Sigmoid colon (tissue), 7 donors: ENCODE measurements around the gene ADAM8. TPM values are rescaled to one million over a fixed set of nuclear protein-coding genes. Genes with fewer than 3 reads are reported as not detected.

Source experiments
- DNase-seq: peaks from one replicate; pipeline ENCODE4 v3.0.0-alpha.2; 2019
- H3K27ac ChIP-seq, 4 donors: fragments of 200-600 bp; sonication (generic); one replicate each; pipeline ENCODE4 v1.5.1; 2016 to 2019; ENCODE audit warnings: mild to moderate bottlenecking in 1 of 4
- H3K27me3 ChIP-seq, 3 donors: fragments of 200-600 bp; sonication (generic); one replicate each; pipeline ENCODE4 v1.5.1; 2019; ENCODE audit warnings: mild to moderate bottlenecking in 1 of 3
- H3K36me3 ChIP-seq, 4 donors: fragments of 200-600 bp; sonication (generic); one replicate each; pipeline ENCODE4 v1.5.1; 2016 to 2019
- H3K4me1 ChIP-seq, 4 donors: fragments of 200-600 bp; sonication (generic); one replicate each; pipeline ENCODE4 v1.5.1; 2017 to 2019
- H3K4me3 ChIP-seq, 4 donors: fragments of 200-600 bp; sonication (generic); one replicate each; pipeline ENCODE4 v1.5.1; 2017 to 2019; ENCODE audit warnings: mild to moderate bottlenecking in 2 of 4, moderate library complexity in 1 of 4
- H3K9me3 ChIP-seq, 4 donors: fragments of 200-600 bp in 3 of 4; sonication (generic) in 3 of 4; one replicate each; pipeline versions ENCODE4 v1.5.1 to v1.6.1; 2013 to 2019
- EP300 ChIP-seq, 4 donors: sonication (generic); formaldehyde crosslinking; IDR thresholded peaks; one replicate each; pipeline ENCODE4 v1.6.1; 2017; ENCODE audit warnings: antibody characterized with exemption in 4 of 4
- POLR2A ChIP-seq, 2 donors: fragments of 450-650 bp; IDR thresholded peaks; one replicate each; pipeline ENCODE4 v1.6.1; 2016; ENCODE audit warnings: antibody characterized with exemption in 2 of 2, mild to moderate bottlenecking in 2 of 2, moderate library complexity in 2 of 2
- POLR2AphosphoS5 ChIP-seq, 4 donors: sonication (generic); formaldehyde crosslinking; IDR thresholded peaks; one replicate each; pipeline ENCODE4 v1.6.1; 2017; ENCODE audit warnings: antibody characterized with exemption in 4 of 4
- WGBS, 2 donors: extraction: QIAGEN DNeasy Blood & Tissue Kit; methylation state at CpG; one replicate each; pipeline ENCODE4 v1.1.7; 2013; 5-methylcytosine and 5-hydroxymethylcytosine counted together
- intact Hi-C: fragments of 100-400 bp; cut with DNase I; formaldehyde crosslinking; loops from one replicate; pipeline ENCODE4 v1.15.1; 2023
- polyA plus RNA-seq, 3 donors: library from polyadenylated mRNA; stranded (reverse); fragments of 200-250 nt; gene quantifications; one replicate each; pipeline ENCODE4 v1.2.3, GENCODE V29; 2013
- total RNA-seq, 4 donors: library from RNA; depleted of rRNA; stranded (reverse); fragments of >200 nt; gene quantifications; one replicate each; pipeline ENCODE4 v1.1.0, GENCODE V29; 2016
- TF ChIP-seq, protein P1 (sequence below), 4 experiments: fragments of 450-650 bp in 3 of 4; fragments of 200-600 bp in 1 of 4; IDR thresholded peaks; one replicate each; pipeline ENCODE4 v1.5.1; 2016 to 2019; ENCODE audit warnings: antibody characterized with exemption in 4 of 4, mild to moderate bottlenecking in 3 of 4, moderate library complexity in 2 of 4
- donor health status: healthy with polysubstance abuse.
- donor health status: Bipolar disorder and iron deficiency.
- donor health status: healthy.

Gene ADAM8
- total and polyA plus RNA-seq, 7 donors = 0.36 to 8.9 (median 1.2) TPM

DNA sequence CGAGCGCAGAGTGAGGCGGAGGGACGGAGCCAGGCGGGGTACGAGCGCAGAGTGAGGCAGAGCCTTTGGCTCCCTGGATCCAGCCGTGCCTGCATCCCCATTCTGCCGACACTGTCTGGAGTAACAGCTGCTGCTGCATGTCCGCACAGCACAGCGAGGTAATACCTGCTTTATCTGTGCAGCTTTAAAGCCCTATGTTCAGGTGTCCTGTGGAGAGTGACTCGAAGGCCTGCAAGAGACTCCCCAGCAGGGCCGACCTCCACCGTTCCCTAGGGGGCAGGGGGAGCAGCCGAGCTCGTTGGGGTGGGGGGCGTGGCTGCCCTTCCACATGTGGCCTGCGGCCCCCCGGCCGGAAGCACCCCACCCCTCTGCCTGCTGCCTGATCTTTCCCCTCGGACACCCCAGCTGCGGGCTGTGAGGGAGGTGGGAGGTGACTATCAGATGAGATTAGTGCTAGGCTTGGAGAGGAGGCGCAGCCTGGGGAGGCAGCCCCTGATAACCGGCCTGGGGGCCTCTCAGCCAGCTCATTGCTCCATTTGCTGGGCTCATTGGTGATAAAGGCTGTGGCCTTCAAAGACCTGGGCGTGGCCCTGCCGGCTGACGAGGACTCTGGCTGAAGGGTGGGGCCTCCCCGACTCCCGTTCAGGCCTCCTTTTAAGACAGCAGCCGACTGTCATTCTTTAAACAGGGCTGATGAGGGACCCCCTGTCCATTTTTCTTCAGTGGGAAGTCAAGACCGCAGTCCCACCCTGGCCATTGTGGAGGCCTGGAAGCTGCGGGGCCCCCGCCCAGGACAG lies 31.0 kb downstream of the ADAM8 start:
- intact Hi-C loops = no loop called here
- no peak overlapping the region for H3K27ac ChIP-seq
- 32 to 65% methylated on average over 33 of the region's 33 CpGs for WGBS, 2 donors
- H3K27me3 ChIP-seq = peaks cover 0 to 82% (median 42%) of the 10 kb centered on the region in 3 donors
- H3K4me1 ChIP-seq = no peaks in the 10 kb centered on the region
- TF ChIP-seq EP300 (IDR thresholded peaks at IDR 0.05) (no peak), POLR2A (IDR thresholded peaks at IDR 0.05) (no peak), POLR2AphosphoS5 (IDR thresholded peaks at IDR 0.05) (no peak)
- TF ChIP-seq, protein P1, sequence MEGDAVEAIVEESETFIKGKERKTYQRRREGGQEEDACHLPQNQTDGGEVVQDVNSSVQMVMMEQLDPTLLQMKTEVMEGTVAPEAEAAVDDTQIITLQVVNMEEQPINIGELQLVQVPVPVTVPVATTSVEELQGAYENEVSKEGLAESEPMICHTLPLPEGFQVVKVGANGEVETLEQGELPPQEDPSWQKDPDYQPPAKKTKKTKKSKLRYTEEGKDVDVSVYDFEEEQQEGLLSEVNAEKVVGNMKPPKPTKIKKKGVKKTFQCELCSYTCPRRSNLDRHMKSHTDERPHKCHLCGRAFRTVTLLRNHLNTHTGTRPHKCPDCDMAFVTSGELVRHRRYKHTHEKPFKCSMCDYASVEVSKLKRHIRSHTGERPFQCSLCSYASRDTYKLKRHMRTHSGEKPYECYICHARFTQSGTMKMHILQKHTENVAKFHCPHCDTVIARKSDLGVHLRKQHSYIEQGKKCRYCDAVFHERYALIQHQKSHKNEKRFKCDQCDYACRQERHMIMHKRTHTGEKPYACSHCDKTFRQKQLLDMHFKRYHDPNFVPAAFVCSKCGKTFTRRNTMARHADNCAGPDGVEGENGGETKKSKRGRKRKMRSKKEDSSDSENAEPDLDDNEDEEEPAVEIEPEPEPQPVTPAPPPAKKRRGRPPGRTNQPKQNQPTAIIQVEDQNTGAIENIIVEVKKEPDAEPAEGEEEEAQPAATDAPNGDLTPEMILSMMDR (IDR thresholded peaks at IDR 0.05) = no peak
- no peak for DNase-seq
- H3K36me3 ChIP-seq = no peaks in the 10 kb centered on the region
- H3K4me3 ChIP-seq = no peak overlapping the region
- no peaks in the 10 kb centered on the region for H3K9me3 ChIP-seq

DNA sequence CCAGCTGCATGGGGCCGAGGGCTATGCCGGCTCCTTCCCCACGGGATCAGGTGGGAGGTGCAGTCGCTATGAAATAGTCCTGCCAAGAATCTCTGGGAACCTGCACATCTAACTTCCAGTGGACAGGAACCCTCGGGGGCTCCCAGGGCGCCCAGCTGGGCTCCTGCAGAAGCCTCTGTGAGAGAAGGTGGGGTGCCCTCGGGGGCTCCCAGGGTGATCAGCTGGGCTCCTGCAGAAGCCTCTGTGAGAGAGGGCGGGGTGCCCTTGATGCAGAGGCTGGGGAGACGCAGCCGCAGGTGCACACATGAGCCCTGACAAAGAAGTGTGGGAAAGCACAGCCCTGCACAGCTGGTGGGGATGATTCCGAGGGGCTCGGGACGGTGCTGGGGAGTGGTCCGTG lies 33.1 kb downstream of the ADAM8 start:
- H3K4me1 ChIP-seq = no peaks in the 10 kb centered on the region
- H3K36me3 ChIP-seq = no peaks in the 10 kb centered on the region
- WGBS, 2 donors = 75 to 83% methylated on average over 14 of the region's 14 CpGs
- no peaks in the 10 kb centered on the region for H3K9me3 ChIP-seq
- TF ChIP-seq, protein P1 (IDR thresholded peaks at IDR 0.05) = no peak
- TF ChIP-seq EP300 (IDR thresholded peaks at IDR 0.05) = no peak
- no peak for TF ChIP-seq POLR2A (IDR thresholded peaks at IDR 0.05)
- TF ChIP-seq POLR2AphosphoS5 (IDR thresholded peaks at IDR 0.05) = no peak
- H3K27ac ChIP-seq = no peak overlapping the region
- DNase-seq = no peak
- H3K27me3 ChIP-seq = peaks cover 9 to 89% (median 51%) of the 10 kb centered on the region in 3 donors
- intact Hi-C loops = no loop called here
- no peak overlapping the region for H3K4me3 ChIP-seq

DNA sequence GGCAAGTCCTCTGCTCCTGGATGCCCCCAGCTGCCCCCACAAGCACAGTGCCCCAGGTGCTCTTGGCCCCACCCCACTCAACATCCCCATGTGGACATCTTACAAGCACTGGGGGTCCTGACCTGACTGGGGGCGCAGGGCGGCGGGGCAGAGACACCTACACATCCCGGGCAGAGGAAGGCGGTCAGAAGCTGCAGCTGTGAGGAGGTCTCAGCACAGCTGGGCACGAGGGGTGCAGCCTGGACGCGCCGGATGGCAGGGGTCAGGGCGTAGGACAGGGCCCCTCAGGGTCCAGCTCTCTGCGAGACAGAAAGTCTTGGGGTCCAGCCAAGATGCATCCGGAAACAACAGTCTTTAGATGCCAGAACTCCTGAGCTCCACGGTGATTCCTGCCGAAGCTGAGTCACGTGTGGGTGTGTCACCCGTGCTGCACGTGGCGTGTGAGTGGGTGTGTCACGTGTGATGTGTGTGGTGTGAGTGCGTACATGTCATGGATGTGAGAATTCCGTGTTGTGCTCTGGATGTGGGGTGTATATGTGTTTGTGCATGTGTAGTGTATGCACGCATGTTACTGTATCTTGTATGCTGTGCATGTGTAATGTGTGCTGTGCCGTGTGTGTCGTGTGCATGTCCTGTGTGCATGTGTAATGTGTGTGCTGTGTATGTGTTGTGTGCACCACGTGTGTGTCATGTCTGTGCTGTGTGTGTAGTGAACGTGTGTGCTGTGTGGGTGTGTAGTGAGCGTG lies 33.9 kb downstream of the ADAM8 start:
- peaks cover 0 to 5% (median 2%) of the 10 kb centered on the region in 4 donors for H3K4me1 ChIP-seq
- DNase-seq = no peak
- no peak overlapping the region for H3K4me3 ChIP-seq
- TF ChIP-seq POLR2A (IDR thresholded peaks at IDR 0.05) (no peak), EP300 (IDR thresholded peaks at IDR 0.05) (no peak), POLR2AphosphoS5 (IDR thresholded peaks at IDR 0.05) (no peak)
- TF ChIP-seq, protein P1 (IDR thresholded peaks at IDR 0.05) = no peak
- no peak overlapping the region for H3K27ac ChIP-seq
- WGBS, 2 donors = 64 to 87% methylated on average over 27 of the region's 27 CpGs
- no peaks in the 10 kb centered on the region for H3K36me3 ChIP-seq
- H3K9me3 ChIP-seq = no peaks in the 10 kb centered on the region
- peaks cover 9 to 89% (median 53%) of the 10 kb centered on the region in 3 donors for H3K27me3 ChIP-seq
- intact Hi-C loops = no loop called here

DNA sequence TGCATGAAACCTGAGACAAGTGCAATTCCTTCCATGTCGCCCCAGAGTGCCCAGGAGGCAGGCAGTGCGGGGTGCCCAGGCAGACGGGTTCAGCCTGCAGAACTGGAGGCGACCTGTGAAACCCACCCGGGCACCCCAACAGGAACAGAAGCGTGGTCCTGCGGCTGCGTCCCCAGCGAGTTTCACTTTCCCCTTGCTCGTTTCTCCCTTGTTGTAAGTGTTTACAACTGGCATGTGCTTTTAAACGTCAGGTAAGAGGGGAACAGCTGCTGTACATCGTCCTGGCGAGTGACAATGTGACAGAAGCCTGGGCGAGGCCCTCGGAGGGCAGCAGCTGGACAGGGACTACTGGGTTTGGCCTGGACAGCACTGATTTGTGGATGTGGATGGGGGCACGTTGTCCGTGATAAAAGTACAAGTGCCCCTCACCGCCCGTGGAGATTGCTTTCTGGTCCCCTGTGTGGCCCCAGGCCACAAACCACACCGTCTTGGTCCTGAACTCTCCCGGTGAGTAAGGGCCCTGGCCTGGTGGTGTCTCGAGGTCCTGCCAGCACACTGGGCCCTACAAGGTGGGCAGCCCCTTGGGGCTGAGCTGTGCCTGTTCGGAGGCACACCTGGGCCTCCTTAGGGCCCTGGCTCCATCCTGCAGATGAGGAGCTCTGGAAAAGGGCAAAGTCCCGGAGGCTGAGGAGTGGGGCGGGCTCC lies 35.0 kb downstream of the ADAM8 start:
- intact Hi-C loops = no loop called here
- Histone ChIP-seq H3K4me1 (peaks cover 0 to 17% (median 13%) of the 10 kb centered on the region in 4 donors), H3K9me3 (no peaks in the 10 kb centered on the region), H3K27me3 (peaks cover 20 to 89% (median 54%) of the 10 kb centered on the region in 3 donors), H3K27ac (no peak overlapping the region), H3K36me3 (no peaks in the 10 kb centered on the region), H3K4me3 (no peak overlapping the region)
- WGBS, 2 donors = 18 to 31% methylated on average over 25 of the region's 25 CpGs
- TF ChIP-seq POLR2A (IDR thresholded peaks at IDR 0.05) (no peak), EP300 (IDR thresholded peaks at IDR 0.05) (no peak), POLR2AphosphoS5 (IDR thresholded peaks at IDR 0.05) (no peak)
- TF ChIP-seq, protein P1 (IDR thresholded peaks at IDR 0.05) = no peak
- no peak for DNase-seq
